Activated CD4-positive, alpha-beta T cell treated with anti-CD3 and anti-CD28 coated beads, Interleukin-2, amount 50 U/mL, for 4 hours (primary cell): ENCODE results near the gene PLEKHH2.
"Not testable (repeated sequence)": the region's sequence is repeated elsewhere in the genome, so short reads cannot be mapped to it uniquely, and the experiment has no call there.

ENCODE experiments used
- DNase-seq, 2 experiments: peaks; one replicate each; pipeline ENCODE4 v3.0.0-alpha.2; 2020

Gene PLEKHH2

GRCh38 chr2:43642363-43642762 lies 5.3 kb downstream of the PLEKHH2 start:
- no peak for DNase-seq

GRCh38 chr2:43643680-43644079 lies 6.6 kb downstream of the PLEKHH2 start:
- DNase-seq, result no peak

- DNase-seq, result no peak
Observed at GRCh38 chr2:43648994-43649701, 12.1 kb downstream of the PLEKHH2 start.

- DNase-seq, result no peak
Observed at GRCh38 chr2:43653506-43653905, 16.4 kb downstream of the PLEKHH2 start.

GRCh38 chr2:43657241-43657640 lies 20.2 kb downstream of the PLEKHH2 start:
- no peak for DNase-seq

- DNase-seq, result no peak
Observed at GRCh38 chr2:43675646-43676321, 38.7 kb downstream of the PLEKHH2 start.

- DNase-seq, result no peak
Observed at GRCh38 chr2:43676322-43677050, 39.4 kb downstream of the PLEKHH2 start, which contains the start of gene C1GALT1C1L. C1GALT1C1L (minus strand) TSS chr2:43676429; CDS start chr2:43676322, 107 bp downstream.

- DNase-seq, result not testable (repeated sequence)
Observed at GRCh38 chr2:43677783-43678182, 40.7 kb downstream of the PLEKHH2 start.

GRCh38 chr2:43685357-43685756 lies 48.3 kb downstream of the PLEKHH2 start:
- DNase-seq, result no peak

GRCh38 chr2:43689999-43690398 lies 52.9 kb downstream of the PLEKHH2 start:
- no peak for DNase-seq

- DNase-seq, result no peak
Observed at GRCh38 chr2:43692428-43692994, 55.5 kb downstream of the PLEKHH2 start.

GRCh38 chr2:43698140-43698539 lies 61.1 kb downstream of the PLEKHH2 start:
- not testable (repeated sequence) for DNase-seq

GRCh38 chr2:43699761-43700160 lies 62.7 kb downstream of the PLEKHH2 start:
- no peak for DNase-seq

GRCh38 chr2:43701111-43701510 lies 64.1 kb downstream of the PLEKHH2 start:
- DNase-seq, result no peak

- DNase-seq, result no peak
Observed at GRCh38 chr2:43707255-43708015, 70.4 kb downstream of the PLEKHH2 start.

GRCh38 chr2:43708178-43708577 lies 71.1 kb downstream of the PLEKHH2 start:
- no peak for DNase-seq

GRCh38 chr2:43708891-43709290 lies 71.8 kb downstream of the PLEKHH2 start:
- DNase-seq, result no peak

GRCh38 chr2:43710866-43711265 lies 73.8 kb downstream of the PLEKHH2 start:
- no peak for DNase-seq

GRCh38 chr2:43714164-43714563 lies 77.1 kb downstream of the PLEKHH2 start:
- no peak for DNase-seq

GRCh38 chr2:43715300-43716098 lies 78.4 kb downstream of the PLEKHH2 start:
- no peak for DNase-seq

- DNase-seq, result no peak
Observed at GRCh38 chr2:43717322-43717721, 80.3 kb downstream of the PLEKHH2 start.
